Dendritic cell treated with granulocyte-macrophage colony-stimulating factor and Interleukin-4, amounts not matched to agents 40 ng/mL and 50 ng/mL, for 4 days (primary cell): ENCODE data around the gene STK4.

Experiments used
- H3K27ac Mint-ChIP-seq: one replicate; pipeline ENCODE4 v1.8.0; 2022; ENCODE audit warnings: mild to moderate bottlenecking, mixed read lengths
- H3K27me3 Mint-ChIP-seq: one replicate; pipeline ENCODE4 v1.8.0; 2022; ENCODE audit warnings: mild to moderate bottlenecking, mixed read lengths
- H3K36me3 Mint-ChIP-seq: one replicate; pipeline ENCODE4 v1.8.0; 2022; ENCODE audit warnings: low read depth, mixed read lengths
- H3K4me1 Mint-ChIP-seq: one replicate; pipeline ENCODE4 v1.8.0; 2022; ENCODE audit warnings: low read depth, mixed read lengths
- H3K4me3 Mint-ChIP-seq: one replicate; pipeline ENCODE4 v1.8.0; 2022; ENCODE audit warnings: mild to moderate bottlenecking, moderate library complexity, mixed read lengths
- H3K9me3 Mint-ChIP-seq: one replicate; pipeline ENCODE4 v1.8.0; 2022; ENCODE audit warnings: mixed read lengths
- intact Hi-C: fragments of 100-400 bp; cut with micrococcal nuclease; formaldehyde crosslinking; loops from one replicate; pipeline ENCODE4 v1.15.0; 2022

The STK4 gene

GRCh38 chr20:44966030-44966961, at the start of gene STK4:
STK4 (plus strand) TSS chr20:44966512; CDS start chr20:44966569, 57 bp downstream.
- Mint-ChIP-seq H3K4me1 (peaks cover 55% of the 10 kb centered on the region), H3K27me3 (no peaks in the 10 kb centered on the region), H3K27ac (peak within 1 kb of the TSS; percentile 91), H3K4me3 (peak within 1 kb of the TSS; percentile 96), H3K36me3 (peaks cover 25% of the 10 kb centered on the region), H3K9me3 (no peaks in the 10 kb centered on the region)
- intact Hi-C loops: loop anchor here (5.0 kb wide), 1 partner anchor 79 kb away; the partner anchor contains the start of gene YWHAB

DNA sequence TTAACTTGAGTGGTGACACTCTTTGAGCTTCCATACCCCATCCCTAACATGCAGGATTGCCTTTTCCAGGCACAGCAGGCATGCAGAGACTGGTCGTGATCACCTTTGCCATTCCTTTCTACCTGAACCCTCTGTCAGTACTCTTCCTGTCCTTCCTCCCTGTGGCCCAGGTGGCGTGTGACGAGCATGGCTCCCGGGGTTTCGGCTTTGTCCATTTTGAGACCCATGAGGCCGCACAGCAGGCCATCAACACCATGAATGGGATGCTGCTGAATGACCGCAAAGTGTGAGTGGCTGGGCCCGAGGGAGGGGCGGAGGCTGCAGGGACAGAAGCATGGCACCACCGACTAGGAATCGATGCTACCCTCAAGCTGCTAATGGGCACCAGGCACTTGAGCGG, 49.7 kb upstream of the STK4 start:
- H3K4me3 Mint-ChIP-seq: no peak overlapping the region
- no peaks in the 10 kb centered on the region for H3K9me3 Mint-ChIP-seq
- intact Hi-C loops: no loop called here
- peaks cover 30% of the 10 kb centered on the region for H3K36me3 Mint-ChIP-seq
- H3K27me3 Mint-ChIP-seq: no peaks in the 10 kb centered on the region
- H3K4me1 Mint-ChIP-seq: peaks cover 2% of the 10 kb centered on the region
- no peak overlapping the region for H3K27ac Mint-ChIP-seq

DNA sequence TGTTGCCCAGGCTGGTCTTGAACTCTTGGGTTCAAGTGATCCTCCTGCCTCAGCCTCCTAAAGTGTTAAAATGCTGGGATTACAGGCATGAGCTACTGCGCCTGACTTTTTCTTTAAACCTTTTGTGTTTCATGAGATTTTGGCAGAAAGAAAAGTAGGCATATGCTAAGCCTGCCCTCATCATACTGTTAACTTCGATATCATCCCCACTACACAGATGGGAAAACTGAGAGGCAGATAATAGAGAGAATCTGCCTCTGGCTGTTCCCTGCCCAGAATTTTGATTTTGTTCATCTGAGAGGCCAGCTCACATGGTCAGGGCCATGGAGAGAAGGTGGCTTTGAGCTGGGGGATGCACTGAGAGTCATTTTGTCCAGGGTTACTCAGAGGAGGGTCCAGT, 48.9 kb upstream of the STK4 start:
- no peaks in the 10 kb centered on the region for H3K4me1 Mint-ChIP-seq
- H3K27ac Mint-ChIP-seq: no peak overlapping the region
- H3K27me3 Mint-ChIP-seq: no peaks in the 10 kb centered on the region
- H3K36me3 Mint-ChIP-seq: peaks cover 32% of the 10 kb centered on the region
- intact Hi-C loops: no loop called here
- no peak overlapping the region for H3K4me3 Mint-ChIP-seq
- H3K9me3 Mint-ChIP-seq: no peaks in the 10 kb centered on the region

DNA sequence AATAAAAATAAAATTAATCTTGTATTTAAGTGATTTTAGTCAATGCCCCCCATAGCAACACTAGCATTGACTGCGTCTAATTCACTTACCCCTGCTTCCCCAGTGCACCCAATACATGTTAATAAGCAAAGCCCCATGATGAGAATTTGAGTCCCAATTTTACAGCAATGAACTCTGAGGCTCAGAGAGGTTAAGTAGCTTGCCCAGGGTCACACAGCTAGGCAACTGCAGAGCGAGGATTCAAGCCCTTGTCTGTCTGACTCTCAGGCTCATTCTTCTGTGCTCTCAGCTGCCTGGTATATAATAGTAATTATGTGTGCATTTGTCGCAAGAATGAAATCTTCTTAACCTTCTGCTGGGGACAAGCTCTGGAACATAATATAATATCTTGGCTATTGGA, 48.0 kb upstream of the STK4 start:
- no peaks in the 10 kb centered on the region for H3K9me3 Mint-ChIP-seq
- intact Hi-C loops: no loop called here
- no peak overlapping the region for H3K27ac Mint-ChIP-seq
- no peak overlapping the region for H3K4me3 Mint-ChIP-seq
- peaks cover 34% of the 10 kb centered on the region for H3K36me3 Mint-ChIP-seq
- no peaks in the 10 kb centered on the region for H3K27me3 Mint-ChIP-seq
- no peaks in the 10 kb centered on the region for H3K4me1 Mint-ChIP-seq

GRCh38 chr20:44918761-44919160, 47.6 kb upstream of the STK4 start:
- peaks cover 37% of the 10 kb centered on the region for H3K36me3 Mint-ChIP-seq
- no peaks in the 10 kb centered on the region for H3K4me1 Mint-ChIP-seq
- no peaks in the 10 kb centered on the region for H3K27me3 Mint-ChIP-seq
- H3K27ac Mint-ChIP-seq: no peak overlapping the region
- no peak overlapping the region for H3K4me3 Mint-ChIP-seq
- H3K9me3 Mint-ChIP-seq: no peaks in the 10 kb centered on the region
- intact Hi-C loops: no loop called here

DNA sequence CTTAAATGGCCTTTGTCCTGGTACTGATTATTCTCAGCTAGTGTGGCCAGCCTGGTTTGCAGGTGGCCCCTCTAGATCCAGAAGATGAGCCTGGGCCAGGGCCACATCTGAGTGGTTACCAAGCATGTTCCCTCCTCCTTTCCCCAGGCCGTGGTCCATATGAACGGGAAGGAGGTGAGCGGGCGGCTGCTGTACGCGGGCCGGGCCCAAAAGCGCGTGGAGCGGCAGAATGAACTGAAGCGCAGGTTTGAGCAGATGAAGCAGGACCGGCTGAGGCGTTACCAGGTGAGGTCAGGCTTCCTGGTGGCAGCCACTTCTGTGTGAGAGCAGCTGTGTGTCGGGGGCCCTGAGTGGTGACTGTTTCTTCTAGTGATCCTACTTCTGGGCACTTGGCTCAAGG, 44.9 kb upstream of the STK4 start:
- H3K27ac Mint-ChIP-seq: no peak overlapping the region
- peaks cover 43% of the 10 kb centered on the region for H3K36me3 Mint-ChIP-seq
- H3K27me3 Mint-ChIP-seq: no peaks in the 10 kb centered on the region
- intact Hi-C loops: no loop called here
- H3K4me3 Mint-ChIP-seq: no peak overlapping the region
- H3K4me1 Mint-ChIP-seq: no peaks in the 10 kb centered on the region
- H3K9me3 Mint-ChIP-seq: no peaks in the 10 kb centered on the region

DNA sequence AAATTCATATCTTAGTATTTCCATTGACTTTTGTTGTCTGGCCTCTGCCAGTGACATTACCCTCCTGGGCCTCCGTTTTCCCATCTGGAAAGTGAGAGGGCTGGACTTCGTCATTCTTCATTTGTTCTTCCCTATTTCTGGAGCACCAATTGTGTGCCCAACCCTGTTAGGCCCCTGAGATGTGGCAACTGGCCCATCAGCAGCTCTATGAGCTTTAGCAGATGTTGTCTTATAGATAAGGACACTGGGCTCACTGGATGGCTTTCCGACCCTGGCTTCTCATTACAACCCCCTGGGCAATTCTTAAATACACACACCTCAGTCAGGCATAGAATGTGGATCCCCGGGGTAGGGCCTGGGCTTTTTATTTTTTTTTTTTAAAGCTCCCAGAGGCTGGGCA, 41.8 kb upstream of the STK4 start:
- no peaks in the 10 kb centered on the region for H3K9me3 Mint-ChIP-seq
- H3K4me3 Mint-ChIP-seq: no peak overlapping the region
- H3K36me3 Mint-ChIP-seq: peaks cover 30% of the 10 kb centered on the region
- no peaks in the 10 kb centered on the region for H3K4me1 Mint-ChIP-seq
- intact Hi-C loops: no loop called here
- no peak overlapping the region for H3K27ac Mint-ChIP-seq
- no peaks in the 10 kb centered on the region for H3K27me3 Mint-ChIP-seq

GRCh38 chr20:44928595-44928994, 37.7 kb upstream of the STK4 start:
- no peaks in the 10 kb centered on the region for H3K4me1 Mint-ChIP-seq
- no peaks in the 10 kb centered on the region for H3K9me3 Mint-ChIP-seq
- H3K36me3 Mint-ChIP-seq: peaks cover 43% of the 10 kb centered on the region
- no peaks in the 10 kb centered on the region for H3K27me3 Mint-ChIP-seq
- intact Hi-C loops: no loop called here
- H3K4me3 Mint-ChIP-seq: no peak overlapping the region
- no peak overlapping the region for H3K27ac Mint-ChIP-seq

GRCh38 chr20:44930517-44931168, 35.7 kb upstream of the STK4 start:
- intact Hi-C loops: no loop called here
- Mint-ChIP-seq H3K36me3 (peaks cover 37% of the 10 kb centered on the region), H3K9me3 (no peaks in the 10 kb centered on the region), H3K27ac (no peak overlapping the region), H3K27me3 (no peaks in the 10 kb centered on the region), H3K4me3 (no peak overlapping the region), H3K4me1 (no peaks in the 10 kb centered on the region)

DNA sequence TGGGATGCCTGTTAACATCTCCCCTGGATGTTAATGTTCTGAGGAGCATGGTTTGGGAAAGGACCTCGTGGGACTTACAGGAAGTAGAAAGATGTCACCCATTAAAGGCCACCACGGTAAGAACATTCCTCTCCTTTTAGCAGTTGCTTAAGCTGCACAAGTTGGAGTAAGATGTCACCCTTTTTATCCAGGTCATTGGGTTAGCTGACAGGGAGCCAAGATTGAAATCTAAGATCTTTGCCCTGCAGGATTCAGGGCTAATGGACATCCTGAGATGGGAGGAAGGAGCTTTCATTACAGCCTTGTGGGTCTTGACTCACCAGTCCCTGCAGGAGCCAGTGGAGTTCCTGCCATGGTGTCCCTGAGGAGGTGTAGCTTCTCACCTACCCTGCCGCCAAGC, 34.4 kb upstream of the STK4 start:
- Mint-ChIP-seq H3K4me3 (no peak overlapping the region), H3K9me3 (no peaks in the 10 kb centered on the region), H3K36me3 (peaks cover 44% of the 10 kb centered on the region)

GRCh38 chr20:44932916-44933315, 33.4 kb upstream of the STK4 start:
- no peak overlapping the region for H3K4me3 Mint-ChIP-seq
- H3K4me1 Mint-ChIP-seq: no peaks in the 10 kb centered on the region
- no peaks in the 10 kb centered on the region for H3K27me3 Mint-ChIP-seq
- H3K36me3 Mint-ChIP-seq: peaks cover 54% of the 10 kb centered on the region
- intact Hi-C loops: no loop called here
- no peaks in the 10 kb centered on the region for H3K9me3 Mint-ChIP-seq
- no peak overlapping the region for H3K27ac Mint-ChIP-seq

More for the DNA sequence above, 34.4 kb upstream of the STK4 start:
- intact Hi-C loops: no loop called here
- H3K27me3 Mint-ChIP-seq: no peaks in the 10 kb centered on the region
- H3K27ac Mint-ChIP-seq: no peak overlapping the region
- H3K4me1 Mint-ChIP-seq: no peaks in the 10 kb centered on the region

DNA sequence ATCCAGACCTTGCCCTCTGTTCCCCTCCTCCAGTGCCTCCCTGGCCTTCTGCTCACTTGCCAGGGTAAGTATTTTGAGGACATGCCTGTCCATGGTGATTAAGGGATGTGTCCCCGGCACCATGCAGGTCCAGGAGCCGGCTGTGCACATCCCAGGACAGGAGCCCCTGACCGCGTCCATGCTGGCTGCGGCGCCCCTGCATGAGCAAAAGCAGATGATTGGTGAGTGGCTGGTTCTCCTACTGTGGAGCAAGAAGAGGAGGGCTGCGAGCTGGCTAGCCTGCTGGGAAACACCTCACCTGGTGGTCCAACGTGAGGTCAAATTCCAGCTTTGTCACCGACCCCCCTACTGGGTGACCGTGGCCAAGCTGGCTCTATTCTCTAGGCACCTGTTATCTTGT, 29.8 kb upstream of the STK4 start:
- H3K4me3 Mint-ChIP-seq: no peak overlapping the region
- intact Hi-C loops: no loop called here
- H3K36me3 Mint-ChIP-seq: peaks cover 69% of the 10 kb centered on the region
- no peaks in the 10 kb centered on the region for H3K27me3 Mint-ChIP-seq
- no peak overlapping the region for H3K27ac Mint-ChIP-seq
- H3K9me3 Mint-ChIP-seq: no peaks in the 10 kb centered on the region
- H3K4me1 Mint-ChIP-seq: no peaks in the 10 kb centered on the region

- Mint-ChIP-seq H3K4me1 (no peaks in the 10 kb centered on the region), H3K36me3 (peaks cover 74% of the 10 kb centered on the region), H3K4me3 (no peak overlapping the region), H3K27me3 (no peaks in the 10 kb centered on the region), H3K27ac (no peak overlapping the region), H3K9me3 (no peaks in the 10 kb centered on the region)
- intact Hi-C loops: no loop called here
Measured at GRCh38 chr20:44938637-44939036, 27.7 kb upstream of the STK4 start.

DNA sequence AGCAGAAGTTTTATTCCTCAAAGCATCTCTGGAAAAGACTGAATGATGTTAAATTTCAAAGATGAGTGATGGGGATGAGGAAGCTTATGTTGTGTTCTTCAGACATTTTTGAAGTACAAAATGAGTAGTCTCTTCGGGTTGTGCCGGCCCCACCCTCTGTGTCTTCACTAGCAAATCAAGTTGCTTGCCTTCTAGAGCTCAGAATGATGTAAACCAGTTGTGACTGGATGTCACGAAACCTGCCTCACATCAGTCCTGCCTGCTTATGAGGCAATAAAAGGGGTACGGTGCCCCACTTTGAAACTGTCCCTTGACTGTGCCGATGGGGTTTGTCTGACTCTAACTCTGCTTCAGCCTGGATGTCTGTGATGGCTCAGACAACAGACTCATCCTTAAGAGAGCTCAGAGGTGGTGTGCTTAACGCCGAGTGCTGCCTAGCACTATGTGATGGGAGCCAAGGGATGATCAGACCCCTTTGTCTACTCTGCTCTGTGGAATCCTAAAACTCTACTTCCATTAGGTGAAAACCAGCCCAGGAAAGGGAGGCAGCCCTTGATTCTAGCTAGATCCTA, 25.1 kb upstream of the STK4 start:
- no peaks in the 10 kb centered on the region for H3K4me1 Mint-ChIP-seq
- H3K4me3 Mint-ChIP-seq: no peak overlapping the region
- no peak overlapping the region for H3K27ac Mint-ChIP-seq
- peaks cover 94% of the 10 kb centered on the region for H3K36me3 Mint-ChIP-seq
- intact Hi-C loops: no loop called here
- H3K27me3 Mint-ChIP-seq: no peaks in the 10 kb centered on the region
- no peaks in the 10 kb centered on the region for H3K9me3 Mint-ChIP-seq
